Pancreas (tissue), 10 donors: ENCODE results near the gene NEK6. TPM values are rescaled to one million over a fixed set of nuclear protein-coding genes. Genes with fewer than 3 reads are reported as not detected.

ENCODE experiments used
- ATAC-seq, 4 donors: fragments of 200-7000 bp; cut with Tn5 transposase; one replicate each; pipeline versions ENCODE4 v1.8.0 to v1.9.1; 2020; ENCODE audit warnings: mild to moderate bottlenecking in 4 of 4, moderate library complexity in 4 of 4
- DNase-seq, 6 donors: peaks; one replicate each; pipeline ENCODE4 v3.0.0-alpha.2; 2020
- FAIRE-seq: peaks from 2 replicates; lab custom pipeline; 2012; peaks lifted over from hg19 to GRCh38; lab: Jason Lieb, UNC
- H3K27ac ChIP-seq, 4 donors: fragments of 200-600 bp; sonication (generic); 1 replicate in 3 of 4; 2 replicates in 1 of 4; pipeline versions ENCODE4 v1.5.0 to v1.8.0; 2020
- H3K27me3 ChIP-seq, 4 donors: fragments of 200-600 bp; one replicate each; pipeline ENCODE4 v1.8.0; 2021
- H3K36me3 ChIP-seq, 3 donors: fragments of 200-600 bp; sonication (generic) in 1 of 3; one replicate each; pipeline versions ENCODE4 v1.5.0 to v1.8.0; 2020 to 2021
- H3K4me1 ChIP-seq, 3 donors: fragments of 200-600 bp; one replicate each; pipeline ENCODE4 v1.8.0; 2021
- H3K4me3 ChIP-seq, 4 donors: fragments of 200-600 bp; sonication (generic) in 2 of 4; one replicate each; pipeline versions ENCODE4 v1.5.0 to v1.8.0; 2020 to 2021
- H3K9me3 ChIP-seq, 4 donors: fragments of 200-600 bp; one replicate each; pipeline ENCODE4 v1.8.0; 2021
- CTCF ChIP-seq, 4 donors: fragments of 200-600 bp; sonication (generic) in 3 of 4; IDR thresholded peaks; one replicate each; pipeline versions ENCODE4 v1.5.0 to v1.8.0; 2021; ENCODE audit warnings: antibody characterized with exemption in 4 of 4
- WGBS, 2 donors: extraction: QIAGEN DNeasy Blood & Tissue Kit; methylation state at CpG; one replicate each; pipeline ENCODE4 v1.1.7; 2013; 5-methylcytosine and 5-hydroxymethylcytosine counted together
- intact Hi-C, 3 donors: fragments of 100-400 bp; cut with DNase I; formaldehyde crosslinking; loops; one replicate each; pipeline versions ENCODE4 v1.11.1 to v1.14.2; 2022
- polyA plus RNA-seq, 2 donors: library from polyadenylated mRNA; stranded (reverse); fragments of 200-250 nt; gene quantifications; one replicate each; pipeline ENCODE4 v1.2.3, GENCODE V29; 2013
- total RNA-seq, 6 donors: library from RNA; stranded (reverse); fragmentation: NEBNext Ultra II Directional in 4 of 6; extraction: Animal tissue kit (Norgen Biotek cat#: 25700) in 4 of 6; gene quantifications; one replicate each; pipeline versions ENCODE4 v1.2.1 to v1.2.4, GENCODE V29; 2021 to 2023
- donor health status: healthy with polysubstance abuse.
- donor health status: DM: no; HTN: no; CAD: no; lungs with moderate emphysema.
- donor health status: DM: no; HTN: no; CAD: no.
- donor health status: control.
- donor health status: control.
- donor health status: Bipolar disorder and iron deficiency.
- donor health status: DM: yes; HTN: yes; CAD: no.
- donor health status: DM: no; HTN: no; CAD: no.
- donor health status: DM: no; HTN: no; CAD: no.
- donor health status: DM: yes; HTN: yes; CAD: no.

The NEK6 gene
- total and polyA plus RNA-seq, 8 donors: 7.8 to 67.0 (median 29.7) TPM

- ATAC-seq (peak in 2 of 4 donors; percentile 9 to 45), FAIRE-seq (no peak), DNase-seq (peak in 1 of 6 donors; percentile 61)
- intact Hi-C loops: no loop called here
- WGBS, 2 donors: 85 to 88% methylated on average over 14 to 15 of the region's 15 CpGs
- Histone ChIP-seq H3K4me1 (no peaks in the 10 kb centered on the region), H3K4me3 (no peak overlapping the region), H3K27me3 (no peaks in the 10 kb centered on the region), H3K27ac (no peak overlapping the region), H3K9me3 (no peaks in the 10 kb centered on the region), H3K36me3 (peaks cover 0 to 10% (median 0%) of the 10 kb centered on the region in 3 donors)
- no peak for TF ChIP-seq CTCF (IDR thresholded peaks at IDR 0.05)
These were observed 51.9 kb downstream of the NEK6 start for GRCh38 chr9:124309667-124310084.

GRCh38 chr9:124311283-124311682, 53.5 kb downstream of the NEK6 start:
- intact Hi-C loops: no loop called here
- H3K9me3 ChIP-seq: no peaks in the 10 kb centered on the region
- H3K36me3 ChIP-seq: peaks cover 0 to 23% (median 8%) of the 10 kb centered on the region in 3 donors
- FAIRE-seq (no peak), DNase-seq (peak in 1 of 6 donors; percentile 42), ATAC-seq (no peak)
- H3K4me1 ChIP-seq: no peaks in the 10 kb centered on the region
- no peak overlapping the region for H3K27ac ChIP-seq
- 90 to 99% methylated on average over 5 of the region's 5 CpGs for WGBS, 2 donors
- H3K4me3 ChIP-seq: no peak overlapping the region
- TF ChIP-seq CTCF (IDR thresholded peaks at IDR 0.05): no peak
- no peaks in the 10 kb centered on the region for H3K27me3 ChIP-seq

- H3K4me3 ChIP-seq: no peak overlapping the region
- ATAC-seq: no peak
- peaks cover 0 to 23% (median 8%) of the 10 kb centered on the region in 3 donors for H3K36me3 ChIP-seq
- TF ChIP-seq CTCF (IDR thresholded peaks at IDR 0.05): no peak
- FAIRE-seq: no peak
- DNase-seq: peak in 1 of 6 donors; percentile 10
- WGBS, 2 donors: 86 to 92% methylated on average over 26 to 27 of the region's 27 CpGs
- H3K27me3 ChIP-seq: no peaks in the 10 kb centered on the region
- no peaks in the 10 kb centered on the region for H3K9me3 ChIP-seq
- intact Hi-C loops: no loop called here
- no peaks in the 10 kb centered on the region for H3K4me1 ChIP-seq
- H3K27ac ChIP-seq: no peak overlapping the region
These were observed 54.8 kb downstream of the NEK6 start for GRCh38 chr9:124312290-124313265.

- Histone ChIP-seq H3K4me3 (no peak overlapping the region), H3K27ac (no peak overlapping the region), H3K4me1 (no peaks in the 10 kb centered on the region), H3K9me3 (no peaks in the 10 kb centered on the region), H3K36me3 (peaks cover 0 to 23% (median 8%) of the 10 kb centered on the region in 3 donors), H3K27me3 (no peaks in the 10 kb centered on the region)
- FAIRE-seq (no peak), ATAC-seq (no peak), DNase-seq (peak in 2 of 6 donors; percentile 14 to 42)
- TF ChIP-seq CTCF (IDR thresholded peaks at IDR 0.05): no peak
- WGBS, 2 donors: 94 to 95% methylated on average over 18 of the region's 18 CpGs
- intact Hi-C loops: no loop called here
These were observed 56.2 kb downstream of the NEK6 start for GRCh38 chr9:124313940-124314339.
